DMS79 treated with DMSO at 0.1 percent for 48 hours (cell line): ENCODE data around the gene NXPH3.

ENCODE experiments used
- DNase-seq: peaks from one replicate; lab custom pipeline; 2025; lab: John Stamatoyannopoulos, UW

Gene NXPH3

DNA sequence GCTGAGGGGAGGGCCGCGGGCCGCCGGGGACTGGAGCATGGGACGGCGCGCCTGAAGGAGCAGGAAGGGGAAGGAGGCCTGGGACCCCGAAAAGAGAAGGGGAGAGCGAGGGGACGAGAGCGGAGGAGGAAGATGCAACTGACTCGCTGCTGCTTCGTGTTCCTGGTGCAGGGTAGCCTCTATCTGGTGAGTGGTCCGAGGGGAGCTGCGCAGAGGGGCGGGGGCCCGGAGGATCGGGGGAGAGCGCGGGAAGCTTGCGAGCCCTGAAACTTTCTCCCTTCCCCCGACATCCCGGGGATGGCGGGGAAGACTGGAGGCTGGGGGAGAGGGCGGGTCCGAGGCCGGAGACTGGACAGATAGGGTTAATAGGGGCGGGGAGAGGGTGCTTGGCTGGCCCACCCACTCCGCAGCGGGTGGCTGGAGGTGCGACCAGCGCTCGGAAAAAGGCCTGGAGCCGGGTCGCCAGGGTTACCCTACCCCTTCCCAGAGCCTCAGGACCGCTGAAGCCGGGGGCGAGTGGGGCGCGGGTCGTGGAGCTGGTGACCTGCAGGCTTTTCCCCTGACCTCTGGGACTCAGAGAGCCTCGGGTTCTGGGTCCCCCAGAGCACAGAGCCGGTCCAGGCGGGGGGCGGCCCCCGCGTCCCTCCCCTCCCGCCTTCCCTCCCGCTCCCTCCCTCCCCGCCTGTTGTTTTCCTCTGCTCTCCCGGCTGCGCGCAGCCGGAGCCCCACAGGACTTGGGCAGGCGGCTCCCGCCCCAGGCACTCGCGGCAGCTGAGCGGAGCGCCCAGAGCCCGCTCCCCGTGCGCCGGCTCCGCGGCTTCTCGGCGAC is 631 bp downstream of the NXPH3 start:
- DNase-seq = no peak

DNA sequence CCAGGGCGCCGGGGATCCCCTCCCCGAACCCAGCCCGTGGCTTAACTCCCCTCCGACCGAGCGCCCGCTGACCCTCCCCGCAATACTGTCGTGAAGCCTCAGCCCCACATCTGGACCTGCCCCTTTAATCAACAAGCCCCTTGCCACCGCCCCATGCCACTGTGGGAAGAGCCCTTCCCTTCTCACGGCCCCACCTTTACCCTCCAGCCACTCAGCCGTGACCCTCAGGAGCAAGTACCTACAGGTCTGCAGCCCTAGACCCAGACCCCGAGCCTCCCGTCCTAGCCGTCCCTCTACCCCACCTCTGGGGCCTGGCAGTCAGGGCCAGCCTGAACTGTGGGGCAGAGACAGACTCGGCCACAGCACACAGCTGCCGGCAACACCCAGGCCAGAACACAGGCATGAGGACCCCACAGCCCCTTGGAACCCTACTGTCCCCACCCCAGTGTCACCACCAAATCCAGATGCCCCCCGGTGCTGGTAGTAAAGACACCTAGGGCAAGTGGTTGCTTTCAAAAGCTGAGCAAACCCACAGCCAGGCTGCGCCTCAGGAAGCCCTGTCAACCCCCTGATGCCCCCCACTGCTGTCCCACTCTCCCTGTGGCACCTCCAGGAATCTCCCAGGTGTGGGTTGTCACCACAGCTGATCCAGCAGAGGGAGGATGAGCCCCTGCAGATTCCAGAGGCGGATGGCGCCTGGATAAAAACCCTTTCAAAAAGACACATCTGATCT is 1.4 kb downstream of the NXPH3 start:
- DNase-seq = peak; percentile 15

- DNase-seq = no peak
Measured at GRCh38 chr17:49577650-49577934, 1.9 kb downstream of the NXPH3 start.

DNA sequence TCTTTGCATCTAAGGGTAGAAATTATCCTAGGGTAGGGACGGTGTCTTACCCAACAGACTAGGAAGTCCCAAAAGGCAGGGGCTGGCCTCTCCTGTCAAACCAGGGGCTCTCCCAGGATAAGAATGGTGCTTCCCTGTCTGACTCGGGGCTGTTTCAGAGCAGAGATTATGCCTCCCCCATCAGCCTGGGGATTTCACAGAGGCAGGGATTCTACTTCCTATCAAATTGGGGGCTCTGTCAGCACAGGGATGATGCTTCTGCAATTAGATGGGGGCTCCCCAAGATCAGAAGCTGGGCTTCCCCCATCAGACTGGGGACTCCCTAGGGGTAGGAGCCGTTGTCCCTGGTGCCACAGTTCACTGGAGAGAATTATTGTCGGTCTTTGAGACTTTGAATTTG is 2.3 kb downstream of the NXPH3 start:
- DNase-seq = no peak

DNA sequence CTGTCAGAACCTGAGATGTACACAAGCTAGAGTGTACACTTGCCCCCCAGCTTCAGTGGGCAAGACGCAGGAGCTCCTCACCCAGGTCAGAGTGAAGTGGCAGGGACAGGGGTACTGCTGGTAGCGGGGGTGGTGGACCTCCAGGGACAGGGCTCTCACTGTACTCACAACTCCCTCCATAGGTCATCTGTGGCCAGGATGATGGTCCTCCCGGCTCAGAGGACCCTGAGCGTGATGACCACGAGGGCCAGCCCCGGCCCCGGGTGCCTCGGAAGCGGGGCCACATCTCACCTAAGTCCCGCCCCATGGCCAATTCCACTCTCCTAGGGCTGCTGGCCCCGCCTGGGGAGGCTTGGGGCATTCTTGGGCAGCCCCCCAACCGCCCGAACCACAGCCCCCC is 2.7 kb downstream of the NXPH3 start:
- DNase-seq = no peak

- DNase-seq = no peak
Measured at GRCh38 chr17:49578952-49579500, 3.4 kb downstream of the NXPH3 start.

- no peak for DNase-seq
Measured at GRCh38 chr17:49579522-49579921, 3.9 kb downstream of the NXPH3 start.

GRCh38 chr17:49580055-49580721 is 4.5 kb downstream of the NXPH3 start:
- DNase-seq = no peak

DNA sequence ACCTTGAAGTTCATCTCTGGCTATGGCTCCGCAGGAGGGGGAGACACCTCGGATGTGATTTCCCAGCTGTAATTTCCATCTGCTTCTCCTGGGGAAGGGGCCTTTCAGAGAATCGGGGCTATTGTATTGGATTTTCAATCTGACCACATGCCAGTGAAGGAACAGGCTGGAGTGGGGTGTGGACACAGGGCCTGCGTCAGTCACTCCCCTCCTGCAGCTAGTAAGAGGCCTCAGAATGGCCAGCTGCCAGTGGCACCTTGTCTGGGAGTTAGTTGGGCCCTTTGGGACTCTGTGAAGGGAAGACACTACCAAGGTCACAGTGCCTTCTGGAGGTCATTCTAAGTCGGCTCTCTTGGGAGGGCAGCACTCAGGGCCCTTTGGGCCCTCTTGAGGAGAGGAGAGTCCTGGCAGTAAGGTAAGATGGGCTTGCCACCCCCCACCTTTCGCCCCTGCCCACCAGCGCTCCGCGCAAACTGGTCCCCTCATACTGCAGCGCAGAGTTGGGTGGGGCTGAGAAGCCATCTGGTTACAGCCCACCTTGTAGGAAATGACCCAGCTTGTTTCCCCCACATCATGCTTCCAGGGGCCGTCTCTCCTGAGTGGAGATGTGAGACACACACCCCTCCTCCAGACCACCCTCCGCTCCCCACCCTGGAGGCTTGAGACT is 5.4 kb downstream of the NXPH3 start:
- DNase-seq = no peak

DNA sequence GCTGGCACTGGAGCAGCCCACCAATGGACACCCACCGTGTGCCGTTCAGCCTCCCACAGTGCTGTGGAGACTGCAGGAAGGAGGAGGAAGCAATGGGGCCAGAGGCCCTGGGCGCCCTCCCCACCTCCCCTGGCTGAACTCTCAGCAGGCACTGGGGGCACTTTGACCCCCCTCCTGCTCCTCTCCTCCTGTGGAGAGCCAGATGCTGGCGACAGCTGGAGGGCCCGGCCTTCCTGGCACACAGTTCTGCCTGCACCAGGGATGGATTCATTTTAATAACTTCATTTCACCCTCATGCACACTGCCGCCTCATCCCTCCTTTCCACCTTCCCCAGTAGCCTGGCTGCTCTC is 6.0 kb downstream of the NXPH3 start:
- DNase-seq = no peak

DNA sequence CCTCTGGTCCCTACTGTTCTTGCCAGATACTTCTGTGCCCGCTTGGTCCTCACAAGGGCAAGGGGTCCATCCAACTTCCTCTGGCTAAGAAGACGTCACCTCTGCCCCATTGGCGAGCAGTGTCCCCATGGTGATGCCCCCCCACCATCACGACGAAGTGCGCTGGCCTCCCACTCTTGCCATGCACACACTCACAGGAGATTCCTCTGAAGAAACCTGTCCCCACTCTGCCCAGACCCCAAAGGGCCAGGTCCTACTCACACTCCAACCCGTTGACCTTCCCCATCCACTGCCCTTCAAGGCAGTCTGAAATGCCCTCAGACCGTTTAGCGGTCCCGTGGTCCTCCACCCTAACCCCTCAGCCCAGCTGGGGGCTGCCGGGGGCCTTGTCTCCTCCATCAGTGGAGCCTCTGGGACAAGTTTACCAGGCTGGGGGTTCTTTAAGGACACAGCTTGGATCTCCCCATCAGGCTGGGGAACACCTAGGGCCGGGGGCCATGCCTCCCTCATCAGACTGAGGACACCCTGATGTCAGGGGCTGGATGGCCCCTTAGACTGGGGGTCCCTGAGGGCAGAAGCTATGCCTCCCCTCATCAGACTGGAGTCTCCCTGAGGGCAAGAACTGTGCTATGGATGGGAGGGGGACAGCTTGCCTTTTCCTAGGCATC is 6.5 kb downstream of the NXPH3 start:
- DNase-seq = no peak

DNA sequence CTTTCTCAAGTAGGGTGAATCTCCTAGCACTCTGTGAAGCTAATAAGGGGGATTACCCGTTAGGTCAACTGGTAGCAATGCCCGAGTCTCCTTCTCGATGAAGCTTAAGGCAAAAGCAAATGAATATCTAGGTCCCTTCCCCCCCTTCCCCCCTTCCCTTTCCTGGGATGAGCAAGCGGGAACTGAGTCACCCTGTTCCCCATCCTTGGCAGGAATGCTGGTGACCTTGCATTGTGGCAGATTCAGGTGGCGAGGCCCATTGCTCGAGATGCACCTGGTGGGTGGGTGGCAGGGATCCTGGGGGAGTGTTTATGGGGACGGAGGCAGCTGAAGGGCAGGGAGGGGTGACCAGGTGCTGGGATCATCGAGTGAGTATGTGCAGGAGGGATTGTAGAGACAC is 7.1 kb downstream of the NXPH3 start:
- DNase-seq = no peak

DNA sequence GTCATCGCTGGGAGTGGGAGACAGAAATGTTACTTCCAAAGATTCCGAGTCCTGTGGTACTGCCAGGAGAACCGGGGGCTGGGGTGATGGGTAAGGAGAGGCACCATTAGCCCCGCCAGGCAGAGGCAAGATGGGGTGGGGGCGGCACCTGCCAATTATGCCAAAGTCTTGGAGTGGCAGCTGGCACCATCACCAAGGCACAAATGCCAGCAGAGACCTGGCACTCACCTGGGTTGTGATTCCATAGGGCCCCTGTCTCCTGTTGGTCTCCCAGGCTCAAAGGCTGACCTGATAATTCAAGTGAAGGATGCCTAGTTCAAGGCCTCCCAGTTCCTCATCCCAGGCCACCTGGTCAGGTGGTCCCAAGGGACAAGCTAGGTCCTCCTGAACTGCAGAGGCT is 7.6 kb downstream of the NXPH3 start:
- no peak for DNase-seq

GRCh38 chr17:49583889-49584288 is 8.2 kb downstream of the NXPH3 start:
- no peak for DNase-seq

DNA sequence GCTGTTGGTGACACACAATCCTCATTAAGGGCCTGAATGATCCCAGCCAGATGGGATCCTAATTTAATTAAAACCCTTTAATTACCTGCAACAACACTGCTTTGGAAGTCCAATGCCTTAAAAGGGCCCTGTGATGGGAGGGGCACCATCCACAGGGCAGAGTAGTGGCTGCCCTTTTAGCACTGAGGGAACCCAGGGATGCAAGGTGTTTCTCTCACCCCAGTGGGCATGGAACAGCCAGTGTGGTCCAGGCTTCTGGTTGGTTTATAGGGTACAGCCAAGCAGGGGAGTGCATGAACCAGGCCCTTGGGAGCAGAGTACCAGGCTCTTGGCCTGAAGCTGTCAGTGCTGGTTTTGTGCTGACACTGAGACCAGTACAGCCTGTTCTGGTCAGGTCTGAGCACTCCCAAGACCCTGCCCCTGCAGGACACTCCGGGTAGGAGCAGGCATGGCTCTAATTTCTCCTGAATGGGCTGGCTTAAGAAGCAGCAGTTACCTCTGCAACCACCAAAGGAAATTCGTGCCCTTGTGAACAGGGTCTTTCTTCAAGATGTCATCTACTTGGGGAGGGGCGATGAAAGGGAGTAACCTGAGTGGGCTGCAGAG is 9.9 kb downstream of the NXPH3 start:
- no peak for DNase-seq

- DNase-seq = no peak
Measured at GRCh38 chr17:49587366-49588073, 11.8 kb downstream of the NXPH3 start.

GRCh38 chr17:49588312-49588711 is 12.6 kb downstream of the NXPH3 start:
- DNase-seq = no peak

- DNase-seq = no peak
Measured at GRCh38 chr17:49588726-49589576, 13.3 kb downstream of the NXPH3 start.

- DNase-seq = no peak
Measured at GRCh38 chr17:49589577-49589927, 13.9 kb downstream of the NXPH3 start.

- DNase-seq = no peak
Measured at GRCh38 chr17:49590874-49591273, 15.2 kb downstream of the NXPH3 start.
